Memory B cell (primary cell): ENCODE measurements around the gene IFNG.
"Not testable (repeated sequence)": the region's sequence is repeated elsewhere in the genome, so short reads cannot be mapped to it uniquely, and the experiment has no call there.

Source experiments
- ATAC-seq: fragments of 150-1000 bp; cut with Tn5 transposase; 2 replicates; pipeline ENCODE4 v1.10.0; 2021; ENCODE audit warnings: low read depth, mild to moderate bottlenecking, moderate library complexity
- DNase-seq, 2 donors: peaks; one replicate each; pipeline ENCODE4 v3.0.0; 2022; ENCODE audit warnings: low spot score in 2 of 2
- H3K27ac Mint-ChIP-seq: one replicate; pipeline ENCODE4 v1.8.0; 2022; ENCODE audit warnings: mild to moderate bottlenecking, moderate library complexity, mixed read lengths
- H3K27me3 Mint-ChIP-seq: one replicate; pipeline ENCODE4 v1.8.0; 2022; ENCODE audit warnings: mixed read lengths
- H3K36me3 Mint-ChIP-seq: one replicate; pipeline ENCODE4 v1.8.0; 2022; ENCODE audit warnings: mild to moderate bottlenecking, mixed read lengths
- H3K4me1 Mint-ChIP-seq: one replicate; pipeline ENCODE4 v1.8.0; 2022; ENCODE audit warnings: mixed read lengths
- H3K4me3 Mint-ChIP-seq: one replicate; pipeline ENCODE4 v1.8.0; 2022; ENCODE audit warnings: mild to moderate bottlenecking, moderate library complexity, mixed read lengths
- H3K9me3 Mint-ChIP-seq: one replicate; pipeline ENCODE4 v1.8.0; 2022; ENCODE audit warnings: mixed read lengths

IFNG gene

GRCh38 chr12:68159681-68160304, at the start of gene IFNG:
IFNG (minus strand) TSS chr12:68159740; CDS start chr12:68159615, 125 bp downstream.
- Mint-ChIP-seq H3K4me3 (no peak within 1 kb of the TSS), H3K27me3 (no peaks in the 10 kb centered on the region), H3K27ac (no peak within 1 kb of the TSS), H3K9me3 (no peaks in the 10 kb centered on the region), H3K36me3 (peaks cover 5% of the 10 kb centered on the region), H3K4me1 (peaks cover 10% of the 10 kb centered on the region)
- DNase-seq, result no peak
- ATAC-seq, result no peak

GRCh38 chr12:68209048-68209728, 49.6 kb upstream of the IFNG start:
- not testable (repeated sequence) for H3K36me3 Mint-ChIP-seq, H3K4me3 Mint-ChIP-seq, H3K4me1 Mint-ChIP-seq, H3K9me3 Mint-ChIP-seq, H3K27me3 Mint-ChIP-seq, DNase-seq, ATAC-seq
- H3K27ac Mint-ChIP-seq, result peak overlapping the region; percentile 21

GRCh38 chr12:68207276-68207675, 47.7 kb upstream of the IFNG start:
- H3K4me3 Mint-ChIP-seq, result no peak overlapping the region
- DNase-seq (no peak), ATAC-seq (no peak)
- H3K27ac Mint-ChIP-seq, result no peak overlapping the region
- no peaks in the 10 kb centered on the region for H3K36me3 Mint-ChIP-seq
- H3K27me3 Mint-ChIP-seq, result peaks cover 1% of the 10 kb centered on the region
- H3K4me1 Mint-ChIP-seq, result no peaks in the 10 kb centered on the region
- no peaks in the 10 kb centered on the region for H3K9me3 Mint-ChIP-seq

GRCh38 chr12:68206446-68206845, 46.9 kb upstream of the IFNG start:
- ATAC-seq (no peak), DNase-seq (no peak)
- Mint-ChIP-seq H3K36me3 (no peaks in the 10 kb centered on the region), H3K4me3 (no peak overlapping the region), H3K4me1 (no peaks in the 10 kb centered on the region), H3K27me3 (peaks cover 1% of the 10 kb centered on the region), H3K27ac (no peak overlapping the region), H3K9me3 (no peaks in the 10 kb centered on the region)

- Mint-ChIP-seq H3K4me1 (no peaks in the 10 kb centered on the region), H3K27me3 (no peaks in the 10 kb centered on the region), H3K27ac (no peak overlapping the region), H3K36me3 (peaks cover 1% of the 10 kb centered on the region), H3K4me3 (no peak overlapping the region), H3K9me3 (no peaks in the 10 kb centered on the region)
- no peak for ATAC-seq
- DNase-seq, result no peak
Measured at GRCh38 chr12:68203460-68203875, 43.9 kb upstream of the IFNG start.

- no peak for ATAC-seq
- peaks cover 1% of the 10 kb centered on the region for H3K36me3 Mint-ChIP-seq
- no peaks in the 10 kb centered on the region for H3K4me1 Mint-ChIP-seq
- H3K27me3 Mint-ChIP-seq, result no peaks in the 10 kb centered on the region
- no peaks in the 10 kb centered on the region for H3K9me3 Mint-ChIP-seq
- H3K4me3 Mint-ChIP-seq, result no peak overlapping the region
- DNase-seq, result no peak
- no peak overlapping the region for H3K27ac Mint-ChIP-seq
Measured at GRCh38 chr12:68200854-68201253, 41.3 kb upstream of the IFNG start.

- H3K27ac Mint-ChIP-seq, result no peak overlapping the region
- H3K4me3 Mint-ChIP-seq, result no peak overlapping the region
- H3K9me3 Mint-ChIP-seq, result no peaks in the 10 kb centered on the region
- ATAC-seq (no peak), DNase-seq (no peak)
- H3K4me1 Mint-ChIP-seq, result no peaks in the 10 kb centered on the region
- H3K36me3 Mint-ChIP-seq, result peaks cover 1% of the 10 kb centered on the region
- no peaks in the 10 kb centered on the region for H3K27me3 Mint-ChIP-seq
Measured at GRCh38 chr12:68199127-68199526, 39.6 kb upstream of the IFNG start.

GRCh38 chr12:68198507-68199086, 39.1 kb upstream of the IFNG start:
- H3K36me3 Mint-ChIP-seq, result peaks cover 1% of the 10 kb centered on the region
- H3K9me3 Mint-ChIP-seq, result no peaks in the 10 kb centered on the region
- DNase-seq (no peak), ATAC-seq (no peak)
- H3K4me1 Mint-ChIP-seq, result no peaks in the 10 kb centered on the region
- no peak overlapping the region for H3K27ac Mint-ChIP-seq
- H3K4me3 Mint-ChIP-seq, result no peak overlapping the region
- no peaks in the 10 kb centered on the region for H3K27me3 Mint-ChIP-seq

GRCh38 chr12:68190301-68190700, 30.8 kb upstream of the IFNG start:
- peaks cover 16% of the 10 kb centered on the region for H3K27me3 Mint-ChIP-seq
- H3K27ac Mint-ChIP-seq, result no peak overlapping the region
- no peak for ATAC-seq

GRCh38 chr12:68189821-68190242, 30.3 kb upstream of the IFNG start:
- no peaks in the 10 kb centered on the region for H3K9me3 Mint-ChIP-seq
- H3K27ac Mint-ChIP-seq, result no peak overlapping the region
- H3K36me3 Mint-ChIP-seq, result peaks cover 8% of the 10 kb centered on the region
- ATAC-seq, result no peak
- peaks cover 16% of the 10 kb centered on the region for H3K27me3 Mint-ChIP-seq
- DNase-seq, result no peak
- peaks cover 8% of the 10 kb centered on the region for H3K4me1 Mint-ChIP-seq
- H3K4me3 Mint-ChIP-seq, result no peak overlapping the region

More at GRCh38 chr12:68190301-68190700, 30.8 kb upstream of the IFNG start:
- no peak overlapping the region for H3K4me3 Mint-ChIP-seq
- H3K36me3 Mint-ChIP-seq, result peaks cover 8% of the 10 kb centered on the region
- no peak for DNase-seq
- no peaks in the 10 kb centered on the region for H3K9me3 Mint-ChIP-seq
- H3K4me1 Mint-ChIP-seq, result peaks cover 8% of the 10 kb centered on the region

- DNase-seq (no peak), ATAC-seq (no peak)
- peaks cover 16% of the 10 kb centered on the region for H3K4me1 Mint-ChIP-seq
- H3K36me3 Mint-ChIP-seq, result peaks cover 10% of the 10 kb centered on the region
- no peaks in the 10 kb centered on the region for H3K9me3 Mint-ChIP-seq
- H3K4me3 Mint-ChIP-seq, result no peak overlapping the region
- peaks cover 15% of the 10 kb centered on the region for H3K27me3 Mint-ChIP-seq
- H3K27ac Mint-ChIP-seq, result no peak overlapping the region
Measured at GRCh38 chr12:68185598-68185997, 26.1 kb upstream of the IFNG start.

GRCh38 chr12:68180792-68181744, 21.5 kb upstream of the IFNG start:
- ATAC-seq (peak; percentile 85), DNase-seq (no peak)
- Mint-ChIP-seq H3K4me3 (no peak overlapping the region), H3K4me1 (peaks cover 16% of the 10 kb centered on the region), H3K27me3 (peaks cover 5% of the 10 kb centered on the region), H3K9me3 (no peaks in the 10 kb centered on the region), H3K27ac (peak overlapping the region; percentile 16), H3K36me3 (peaks cover 12% of the 10 kb centered on the region)

- no peak for ATAC-seq
- no peak overlapping the region for H3K27ac Mint-ChIP-seq
Measured at GRCh38 chr12:68178774-68179439, 19.4 kb upstream of the IFNG start.

More at GRCh38 chr12:68178774-68179439, 19.4 kb upstream of the IFNG start:
- H3K9me3 Mint-ChIP-seq, result no peaks in the 10 kb centered on the region
- peaks cover under 1% of the 10 kb centered on the region for H3K27me3 Mint-ChIP-seq
- peaks cover 22% of the 10 kb centered on the region for H3K4me1 Mint-ChIP-seq
- no peak overlapping the region for H3K4me3 Mint-ChIP-seq
- H3K36me3 Mint-ChIP-seq, result peaks cover 9% of the 10 kb centered on the region
- DNase-seq, result no peak
